HepG2 (cell line): ENCODE measurements around the gene CHRM5. TPM values are rescaled to one million over a fixed set of nuclear protein-coding genes. Genes with fewer than 3 reads are reported as not detected.

ENCODE experiments used
- ATAC-seq: fragments of 200-7000 bp; cut with Tn5 transposase; 3 replicates; pipeline ENCODE4 v1.9.1; 2020; ENCODE audit warnings: mild to moderate bottlenecking, moderate library complexity
- BruUV-seq: library from RNA; stranded (reverse); fragments of 400-500 nt; replicated peaks from 2 replicates; lab custom pipeline; 2021; lab: Mats Ljungman, UMichigan
- CTCF ChIA-PET: fragments of 300-600 bp; formaldehyde crosslinking; extraction: SDS; loops from one replicate; lab custom pipeline; 2021; ENCODE audit warnings: low total read pairs, inconsistent platforms, low intra/inter-chr PET ratio; lab: Yijun Ruan, JAX
- POLR2A ChIA-PET: fragments of 350-600 bp; sonication (Branson Sonifier 250); formaldehyde crosslinking; loops from one replicate; lab custom pipeline; 2020; ENCODE audit warnings: antibody characterized with exemption, inconsistent platforms; lab: Yijun Ruan, JAX
- DNase-seq: peaks from one replicate; pipeline ENCODE4 v3.0.0-alpha.2; 2015; ENCODE audit warnings: low spot score
- FAIRE-seq: peaks from 3 replicates; lab custom pipeline; 2011; peaks lifted over from hg19 to GRCh38; lab: Jason Lieb, UNC
- H2AFZ ChIP-seq: one replicate; pipeline ENCODE4 v1.6.1; 2011; ENCODE audit warnings: low read length, inconsistent platforms
- H3K27ac ChIP-seq: fragments of 300-600 bp; 3 replicates; pipeline ENCODE4 v1.8.0; 2011; ENCODE audit warnings: mixed run types, mild to moderate bottlenecking, mixed read lengths, low read length, inconsistent platforms; ENCODE audit not compliant: insufficient read depth; ENCODE audit errors: extremely low read length
- H3K27me3 ChIP-seq, 2 experiments: fragments of 200-600 bp in 1 of 2; 2 replicates in 1 of 2; 3 replicates in 1 of 2; pipeline versions ENCODE4 v1.6.0 to v1.8.0; 2011; ENCODE audit warnings: low read length in 2 of 2, mild to moderate bottlenecking in 2 of 2, moderate library complexity in 2 of 2, inconsistent platforms in 1 of 2; ENCODE audit not compliant: insufficient read depth in 2 of 2, control insufficient read depth in 1 of 2
- H3K36me3 ChIP-seq, 2 experiments: fragments of 200-600 bp in 1 of 2; replicated peaks in 1 of 2; 2 replicates in 1 of 2; 3 replicates in 1 of 2; pipeline versions ENCODE4 v1.5.1 to v1.8.0; 2011; ENCODE audit warnings: low read length in 2 of 2, inconsistent platforms in 1 of 2; ENCODE audit not compliant: insufficient read depth in 2 of 2, control insufficient read depth in 1 of 2
- H3K4me1 ChIP-seq: 2 replicates; pipeline ENCODE4 v1.5.1; 2012; ENCODE audit warnings: low read length, inconsistent platforms; ENCODE audit not compliant: insufficient read depth
- H3K4me2 ChIP-seq: 2 replicates; pipeline ENCODE4 v1.6.0; 2011; ENCODE audit warnings: low read depth, low read length, inconsistent platforms
- H3K4me3 ChIP-seq, 3 experiments: fragments of 200-600 bp in 1 of 3; sonication (generic), shearing (Covaris generic) in 1 of 3; replicated peaks in 1 of 3; 2 replicates each; pipeline ENCODE4 v1.5.1; 2011 to 2016; ENCODE audit warnings: low read length in 3 of 3, inconsistent platforms in 2 of 3, low read depth in 2 of 3, mild to moderate bottlenecking in 2 of 3, control low read depth in 1 of 3, mixed read lengths in 1 of 3; ENCODE audit not compliant: insufficient read depth in 1 of 3
- H3K79me2 ChIP-seq: one replicate; pipeline ENCODE4 v1.6.1; 2011; ENCODE audit warnings: low read length, inconsistent platforms; ENCODE audit not compliant: insufficient read depth
- H3K9ac ChIP-seq: 2 replicates; pipeline ENCODE4 v1.6.0; 2011; ENCODE audit warnings: mild to moderate bottlenecking, low read depth, low read length, inconsistent platforms; ENCODE audit not compliant: insufficient read depth
- H3K9me3 ChIP-seq: 2 replicates; pipeline ENCODE4 v1.5.1; 2012; ENCODE audit warnings: mild to moderate bottlenecking, low read length
- H4K20me1 ChIP-seq: 2 replicates; pipeline ENCODE4 v1.6.0; 2011; ENCODE audit warnings: inconsistent platforms, mild to moderate bottlenecking, low read length, moderate library complexity; ENCODE audit not compliant: insufficient read depth
- CHCHD3 ChIP-seq: sonication (generic); formaldehyde crosslinking; IDR thresholded peaks from 2 replicates; pipeline ENCODE4 v1.8.0; 2022; ENCODE audit warnings: mild to moderate bottlenecking, missing genetic modification reagents, moderate library complexity
- CREB1 ChIP-seq, 2 experiments: fragments of 450-650 bp in 1 of 2; IDR thresholded peaks; 2 replicates each; pipeline ENCODE4 v1.6.1; 2016 to 2017; ENCODE audit warnings: control low read depth in 1 of 2, mild to moderate bottlenecking in 1 of 2, missing compliant biosample characterization in 1 of 2, missing genetic modification characterization in 1 of 2
- KMT2B ChIP-seq: IDR thresholded peaks from 2 replicates; pipeline ENCODE4 v1.6.1; 2016; ENCODE audit warnings: missing genetic modification reagents, missing compliant biosample characterization
- MAFF ChIP-seq: IDR thresholded peaks from 2 replicates; pipeline ENCODE4 v1.6.1; 2011; ENCODE audit warnings: low read depth, low read length, improper control_type of control experiment
- RAD21 ChIP-seq: fragments of 450-650 bp; formaldehyde crosslinking; IDR thresholded peaks from 2 replicates; pipeline ENCODE4 v1.5.0; 2020; ENCODE audit warnings: mild to moderate bottlenecking
- RFX3 ChIP-seq: IDR thresholded peaks from 2 replicates; pipeline ENCODE4 v1.6.1; 2016; ENCODE audit warnings: missing biosample characterization, missing genetic modification reagents
- RNF2 ChIP-seq: fragments of 450-650 bp; conservative IDR thresholded peaks from 2 replicates; pipeline ENCODE4 v1.6.1; 2016; ENCODE audit warnings: low read depth
- WIZ ChIP-seq: sonication (generic); formaldehyde crosslinking; IDR thresholded peaks from 2 replicates; pipeline ENCODE4 v1.5.1; 2020; ENCODE audit warnings: mild to moderate bottlenecking, missing genetic modification reagents
- XRCC5 ChIP-seq: fragments of 200-400 bp; formaldehyde crosslinking; optimal IDR thresholded peaks from 2 replicates; pipeline ENCODE3; 2017; ENCODE audit warnings: mild to moderate bottlenecking, low read length
- ZBTB21 ChIP-seq: sonication (generic); formaldehyde crosslinking; IDR thresholded peaks from 2 replicates; pipeline ENCODE4 v1.4.0; 2020; ENCODE audit warnings: missing genetic modification reagents
- ZNF136 ChIP-seq: sonication (generic); formaldehyde crosslinking; IDR thresholded peaks from 2 replicates; pipeline ENCODE4 v1.8.1; 2022; ENCODE audit warnings: low read depth, mild to moderate bottlenecking, moderate library complexity, missing genetic modification reagents
- ZNF33A ChIP-seq: sonication (generic); formaldehyde crosslinking; IDR thresholded peaks from 2 replicates; pipeline ENCODE4 v1.5.1; 2020; ENCODE audit warnings: missing genetic modification reagents, mild to moderate bottlenecking, moderate library complexity, borderline replicate concordance
- ZNF34 ChIP-seq: sonication (generic); formaldehyde crosslinking; IDR thresholded peaks from 2 replicates; pipeline ENCODE4 v1.4.0; 2020; ENCODE audit warnings: mild to moderate bottlenecking, missing genetic modification reagents, borderline replicate concordance
- ZNF710 ChIP-seq: sonication (generic); formaldehyde crosslinking; IDR thresholded peaks from 2 replicates; pipeline ENCODE4 v1.5.0; 2020; ENCODE audit warnings: mild to moderate bottlenecking, missing genetic modification reagents, borderline replicate concordance
- ZSCAN31 ChIP-seq: sonication (generic); formaldehyde crosslinking; IDR thresholded peaks from 2 replicates; pipeline ENCODE4 v1.5.0; 2020; ENCODE audit warnings: low read depth, mild to moderate bottlenecking, missing genetic modification reagents
- WGBS: methylation state at CpG from one replicate; pipeline ENCODE4 v1.1.6; 2017; ENCODE audit warnings: low lambda C conversion rate; 5-methylcytosine and 5-hydroxymethylcytosine counted together
- in situ Hi-C: cut with HindIII; loops from 2 replicates; pipeline ENCODE4 v1.10.0; 2017; ENCODE audit warnings: low pct_unique_long_range_greater_than_20kb; ENCODE audit not compliant: extremely low pct_ligation_motif_present
- intact Hi-C: fragments of 100-400 bp; cut with micrococcal nuclease; formaldehyde crosslinking; loops from one replicate; pipeline ENCODE4 v1.10.0; 2022; ENCODE audit not compliant: unreplicated experiment
- polyA plus RNA-seq, 8 experiments: library from polyadenylated mRNA; depleted of rRNA in 3 of 8; stranded (reverse) in 7 of 8; unstranded in 1 of 8; fragments of >200 nt; fragmentation: Illumina TruSeq in 4 of 8; extraction: Trizol in 4 of 8; gene quantifications; 2 replicates each; pipeline versions ENCODE4 v1.2.1 to v1.2.3, GENCODE V29; 2011 to 2016; ENCODE audit warnings: low read depth in 4 of 8, missing spikeins in 1 of 8, mixed read lengths in 1 of 8; ENCODE audit not compliant: insufficient read depth in 1 of 8
- total RNA-seq, 5 experiments: library from RNA; depleted of rRNA; stranded (reverse); fragments of >200 nt; fragmentation: Illumina TruSeq; extraction: Trizol; gene quantifications; 2 replicates each; pipeline ENCODE4 v1.2.3, GENCODE V29; 2016; ENCODE audit warnings: low read depth in 1 of 5
- TF ChIP-seq, protein P1 (sequence below), 2 experiments: IDR thresholded peaks; 2 replicates each; pipeline ENCODE4 v1.6.1; 2011 to 2012; ENCODE audit warnings: low read length in 2 of 2, borderline replicate concordance in 1 of 2, low read depth in 1 of 2, mild to moderate bottlenecking in 1 of 2, moderate library complexity in 1 of 2

Gene CHRM5
- total and polyA plus RNA-seq, 2 of the 13 experiments (the other 11 are each of a cell fraction or from before 2014, with no cell fraction given) = not detected

DNA sequence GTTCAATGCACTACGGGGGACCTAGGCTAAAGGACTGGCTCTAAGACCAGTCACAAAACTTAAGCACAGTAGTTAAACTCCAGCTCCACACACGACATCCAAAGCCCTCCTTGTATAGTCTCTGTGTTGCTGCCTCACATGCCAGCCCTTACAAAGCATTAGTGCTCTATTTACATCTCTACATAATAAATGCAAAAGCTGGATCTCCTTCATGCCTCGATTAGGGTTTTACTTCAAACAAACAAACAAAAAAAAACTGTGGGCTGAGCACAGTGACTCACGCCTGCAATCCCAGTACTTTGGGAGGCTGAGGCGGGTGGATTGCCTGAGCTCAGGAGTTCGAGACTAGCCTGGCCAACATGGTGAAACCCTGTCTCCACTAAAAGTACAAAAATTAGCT, 143.2 kb downstream of the CHRM5 start (continued):
- TF ChIP-seq, protein P1, sequence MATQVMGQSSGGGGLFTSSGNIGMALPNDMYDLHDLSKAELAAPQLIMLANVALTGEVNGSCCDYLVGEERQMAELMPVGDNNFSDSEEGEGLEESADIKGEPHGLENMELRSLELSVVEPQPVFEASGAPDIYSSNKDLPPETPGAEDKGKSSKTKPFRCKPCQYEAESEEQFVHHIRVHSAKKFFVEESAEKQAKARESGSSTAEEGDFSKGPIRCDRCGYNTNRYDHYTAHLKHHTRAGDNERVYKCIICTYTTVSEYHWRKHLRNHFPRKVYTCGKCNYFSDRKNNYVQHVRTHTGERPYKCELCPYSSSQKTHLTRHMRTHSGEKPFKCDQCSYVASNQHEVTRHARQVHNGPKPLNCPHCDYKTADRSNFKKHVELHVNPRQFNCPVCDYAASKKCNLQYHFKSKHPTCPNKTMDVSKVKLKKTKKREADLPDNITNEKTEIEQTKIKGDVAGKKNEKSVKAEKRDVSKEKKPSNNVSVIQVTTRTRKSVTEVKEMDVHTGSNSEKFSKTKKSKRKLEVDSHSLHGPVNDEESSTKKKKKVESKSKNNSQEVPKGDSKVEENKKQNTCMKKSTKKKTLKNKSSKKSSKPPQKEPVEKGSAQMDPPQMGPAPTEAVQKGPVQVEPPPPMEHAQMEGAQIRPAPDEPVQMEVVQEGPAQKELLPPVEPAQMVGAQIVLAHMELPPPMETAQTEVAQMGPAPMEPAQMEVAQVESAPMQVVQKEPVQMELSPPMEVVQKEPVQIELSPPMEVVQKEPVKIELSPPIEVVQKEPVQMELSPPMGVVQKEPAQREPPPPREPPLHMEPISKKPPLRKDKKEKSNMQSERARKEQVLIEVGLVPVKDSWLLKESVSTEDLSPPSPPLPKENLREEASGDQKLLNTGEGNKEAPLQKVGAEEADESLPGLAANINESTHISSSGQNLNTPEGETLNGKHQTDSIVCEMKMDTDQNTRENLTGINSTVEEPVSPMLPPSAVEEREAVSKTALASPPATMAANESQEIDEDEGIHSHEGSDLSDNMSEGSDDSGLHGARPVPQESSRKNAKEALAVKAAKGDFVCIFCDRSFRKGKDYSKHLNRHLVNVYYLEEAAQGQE (IDR thresholded peaks at IDR 0.05; ENCODE audit: borderline replicate concordance in 1 of 2, low read depth in 1 of 2, low read length in 2 of 2) = no peak
- no peak for TF ChIP-seq RAD21 (CRISPR knock-in tag)

- POLR2A ChIA-PET = no interaction called here
- Histone ChIP-seq H3K4me3 (no peak overlapping the region), H3K36me3 (no peaks in the 10 kb centered on the region), H3K27ac (no peak overlapping the region), H3K9ac (no peak overlapping the region), H3K4me1 (peaks cover 7% of the 10 kb centered on the region; the same call in 1 of the 2 replicates), H4K20me1 (no peaks in the 10 kb centered on the region), H3K27me3 (no peaks in the 10 kb centered on the region), H3K79me2 (no peaks in the 10 kb centered on the region), H3K9me3 (no peaks in the 10 kb centered on the region), H3K4me2 (no peak overlapping the region), H2AFZ (no peak overlapping the region)
- no peak for FAIRE-seq
- TF ChIP-seq XRCC5 (no peak), MAFF (no peak), ZSCAN31 (CRISPR knock-in tag) (no peak), ZNF34 (no peak), ZBTB21 (CRISPR knock-in tag) (no peak), RNF2 (no peak), RFX3 (CRISPR knock-in tag) (no peak), ZNF33A (CRISPR knock-in tag) (no peak), ZNF710 (CRISPR knock-in tag) (no peak), WIZ (CRISPR knock-in tag) (no peak), KMT2B (CRISPR knock-in tag) (no peak), ZNF136 (CRISPR knock-in tag) (no peak), CHCHD3 (no peak), CREB1 (IDR thresholded peaks at IDR 0.05) (no peak), CREB1 (CRISPR knock-in tag; IDR thresholded peaks at IDR 0.05) (no peak)
- in situ Hi-C loops = loop anchor here (5.0 kb wide), 1 partner anchor 98 kb away; the partner anchor contains the start of gene KATNBL1
- 50% methylated on average over 2 of the region's 2 CpGs for WGBS
- CTCF ChIA-PET = no interaction called here
- intact Hi-C loops = no loop called here
- ATAC-seq = no peak
- no peak for DNase-seq
- BruUV-seq = no TSS peak
Measured at GRCh38 chr15:34114215-34114614, 145.9 kb downstream of the CHRM5 start.
